GM12892 (cell line): ENCODE data around the gene NEGR1.

Source experiments
- POLR2A ChIP-seq: IDR thresholded peaks from 2 replicates; pipeline ENCODE4 v1.6.1; 2011; ENCODE audit warnings: low read depth, low read length, control low read depth
- TAF1 ChIP-seq: IDR thresholded peaks from 2 replicates; pipeline ENCODE4 v1.6.1; 2011; ENCODE audit warnings: low read depth, mild to moderate bottlenecking, control low read depth, low read length, borderline replicate concordance

DNA sequence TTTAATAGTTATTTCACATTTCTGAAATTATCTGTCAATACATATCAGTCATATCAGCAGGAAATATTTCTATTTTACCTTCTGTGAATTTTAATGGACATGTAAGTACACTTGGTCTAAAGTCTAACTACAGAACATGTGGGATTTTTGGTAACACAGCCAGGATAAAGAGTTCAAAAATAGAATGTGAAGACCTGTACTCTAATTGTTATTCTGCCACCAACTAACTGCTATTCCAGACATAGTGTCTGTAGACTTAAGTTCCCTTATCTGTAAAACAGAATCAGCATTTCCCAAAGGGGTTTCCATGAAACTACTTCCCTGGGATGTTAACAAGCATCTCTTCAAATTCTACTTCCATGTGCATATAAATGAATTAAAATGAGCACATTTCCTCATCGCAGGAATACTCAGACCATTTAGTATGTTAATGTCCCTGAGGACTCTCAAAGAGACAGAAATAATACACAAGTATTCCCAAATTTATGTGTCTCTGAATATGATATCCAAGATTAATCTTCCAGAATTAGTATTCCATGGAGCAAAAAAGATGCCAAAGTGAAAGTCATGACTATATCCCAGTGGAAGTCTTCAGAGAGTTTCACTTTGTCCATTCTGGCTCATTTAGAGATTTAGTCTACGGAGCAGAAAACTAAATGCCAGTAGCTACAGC, 325.6 kb downstream of the NEGR1 start:
- no peak for TF ChIP-seq POLR2A
- TF ChIP-seq TAF1 = no peak
